GM19025 (cell line): ENCODE data around the gene UBTFL1.
"Not testable (repeated sequence)": the region's sequence is repeated elsewhere in the genome, so short reads cannot be mapped to it uniquely, and the experiment has no call there.

Experiments
- ATAC-seq: cut with Tn5 transposase; IDR thresholded peaks from one replicate; pipeline ENCODE4 v1.9.1; 2021; ENCODE audit warnings: mild to moderate bottlenecking, low read depth, moderate library complexity; ENCODE audit not compliant: unreplicated experiment

Gene UBTFL1

DNA sequence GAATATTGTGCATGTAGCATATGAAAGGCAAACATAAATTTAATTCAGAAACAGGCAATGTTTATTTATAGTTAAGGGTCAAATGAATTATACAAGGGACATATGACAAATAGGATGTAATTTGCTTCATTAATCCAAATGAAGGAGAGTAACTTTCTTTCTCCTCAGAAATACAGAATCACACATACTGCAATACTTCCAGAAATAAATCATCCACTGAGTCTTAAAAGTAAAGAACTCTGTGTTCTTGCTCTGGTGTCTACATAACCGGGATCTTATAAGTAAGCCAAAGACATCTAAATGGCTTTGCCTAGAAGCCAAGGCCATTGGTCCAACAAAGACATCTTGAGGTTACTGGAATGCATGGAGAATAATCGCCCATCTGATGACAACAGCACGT, at the start of gene UBTFL1:
Gene UBTFL1 (plus strand): TSS at position 301 of the 400 bp plus-strand sequence. CDS start 0 bp downstream, at position 301.
- ATAC-seq, result not testable (repeated sequence)

DNA sequence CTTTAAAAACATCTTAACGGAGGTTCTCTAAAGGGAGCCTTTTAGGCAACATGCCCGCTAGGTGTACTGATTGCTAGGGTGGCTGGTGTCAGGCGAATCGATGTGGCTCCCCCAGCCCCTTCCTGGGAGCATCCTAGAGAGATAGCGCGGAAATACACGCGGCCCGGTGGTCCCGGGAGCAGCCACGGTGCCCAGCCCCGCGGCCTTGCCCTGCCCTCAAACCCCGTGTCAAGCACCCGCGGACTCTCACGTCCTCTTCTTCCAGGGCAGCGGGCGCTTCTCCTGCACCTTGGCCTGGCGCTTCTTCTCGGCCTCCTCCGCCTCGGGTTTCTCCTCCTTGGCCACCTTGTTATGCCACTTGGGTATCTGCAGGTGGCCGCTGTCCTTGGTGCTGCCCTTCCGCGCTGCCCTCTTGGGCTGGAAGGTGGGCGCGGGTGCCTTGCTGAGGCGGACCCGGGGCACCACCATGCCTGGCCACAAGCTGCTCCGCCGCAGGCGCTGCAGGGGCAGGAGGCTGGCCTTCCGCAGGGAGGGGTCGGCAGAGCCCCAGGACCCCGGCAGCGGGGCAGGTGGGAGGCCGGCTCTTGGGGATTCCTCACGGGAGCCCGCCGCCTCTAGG, 34.0 kb upstream of the UBTFL1 start:
- not testable (repeated sequence) for ATAC-seq

DNA sequence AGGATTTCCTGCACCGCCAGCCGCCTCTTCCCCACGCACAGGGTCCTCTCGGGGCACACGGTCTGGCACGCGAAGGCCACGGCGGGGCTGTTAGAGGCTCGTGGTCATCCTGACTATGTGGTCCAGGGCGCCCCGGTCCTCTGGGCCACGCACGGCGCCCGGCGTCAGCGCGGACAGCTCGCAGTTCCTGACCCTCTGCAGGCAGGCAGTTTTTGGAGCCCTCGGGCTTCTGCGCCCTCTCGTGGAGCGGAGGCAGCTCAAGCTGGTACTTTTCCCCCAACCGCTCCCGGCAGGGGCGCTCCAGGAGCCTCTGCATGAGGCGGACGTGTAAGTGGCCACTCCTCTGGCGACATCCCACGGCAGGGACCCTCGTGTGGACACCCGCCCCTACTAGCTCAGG, 33.4 kb upstream of the UBTFL1 start:
- not testable (repeated sequence) for ATAC-seq

- not testable (repeated sequence) for ATAC-seq
Measured at GRCh38 chr11:90053545-90053944, 32.2 kb upstream of the UBTFL1 start.

DNA sequence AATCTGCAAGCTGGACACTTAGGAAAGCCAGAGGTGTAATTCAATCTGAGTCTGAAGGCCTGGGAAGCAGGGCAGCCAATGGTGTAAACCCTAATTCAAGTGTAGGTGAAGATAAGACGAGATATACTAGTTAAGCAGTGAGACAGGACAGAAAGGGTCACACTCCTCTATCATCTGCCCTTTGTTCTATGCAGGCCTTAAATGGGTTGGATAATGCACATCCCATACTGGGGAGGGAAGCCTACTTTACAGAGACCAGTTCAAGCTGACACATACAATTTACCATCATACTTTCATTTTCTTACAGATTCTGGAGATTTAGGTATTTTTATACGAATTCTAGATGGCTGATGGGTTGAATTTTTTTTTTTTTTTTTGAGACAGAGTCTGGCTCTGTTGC, 3.0 kb downstream of the UBTFL1 start:
- ATAC-seq, result not testable (repeated sequence)

- not testable (repeated sequence) for ATAC-seq
Measured at GRCh38 chr11:90095230-90095924, 9.6 kb downstream of the UBTFL1 start.

GRCh38 chr11:90098261-90098660, 12.5 kb downstream of the UBTFL1 start:
- ATAC-seq, result not testable (repeated sequence)

GRCh38 chr11:90100431-90100830, 14.7 kb downstream of the UBTFL1 start:
- no peak for ATAC-seq

GRCh38 chr11:90113541-90113940, 27.8 kb downstream of the UBTFL1 start:
- ATAC-seq, result no peak

GRCh38 chr11:90120191-90120590, 34.4 kb downstream of the UBTFL1 start:
- no peak for ATAC-seq

GRCh38 chr11:90124371-90124770, 38.6 kb downstream of the UBTFL1 start:
- ATAC-seq, result no peak

GRCh38 chr11:90124946-90125345, 39.2 kb downstream of the UBTFL1 start:
- ATAC-seq, result no peak

- ATAC-seq, result no peak
Measured at GRCh38 chr11:90133560-90134477, 48.1 kb downstream of the UBTFL1 start.

DNA sequence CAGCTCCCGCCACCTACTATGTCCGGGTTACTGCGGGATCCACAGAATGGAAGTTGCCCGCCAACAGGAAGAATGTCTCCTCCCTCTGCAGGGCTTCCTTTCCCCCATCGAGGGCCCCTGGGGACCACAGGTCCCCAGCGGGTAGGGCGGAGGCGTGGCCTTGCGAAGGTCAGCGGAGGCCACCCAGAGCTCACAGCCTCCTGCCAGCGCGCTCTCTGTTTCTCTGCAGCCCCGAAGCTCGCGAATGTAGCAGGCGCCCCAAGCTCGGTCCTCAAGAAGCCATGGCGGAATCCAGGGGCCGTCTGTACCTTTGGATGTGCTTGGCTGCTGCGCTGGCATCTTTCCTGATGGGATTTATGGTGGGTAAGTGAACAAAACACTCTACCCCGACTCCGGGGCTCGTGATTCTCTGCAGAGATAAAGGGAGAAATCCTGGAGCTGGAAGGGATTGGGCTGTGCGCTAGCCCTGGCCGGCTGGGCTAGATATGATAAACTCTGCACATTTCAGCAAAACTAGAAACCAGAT, 48.8 kb downstream of the UBTFL1 start, which contains the start of gene NAALAD2:
Gene NAALAD2 (plus strand): TSS at position 186 of the 526 bp plus-strand sequence. CDS start 96 bp downstream, at position 282.
- peak; percentile 86 for ATAC-seq

- no peak for ATAC-seq
Measured at GRCh38 chr11:90135016-90135415, 49.3 kb downstream of the UBTFL1 start.
